IMR-90 (cell line): Measurements from ENCODE around the gene PIK3C2B. TPM values are rescaled to one million over a fixed set of nuclear protein-coding genes. Genes with fewer than 3 reads are reported as not detected.
"Not testable (repeated sequence)": the region's sequence is repeated elsewhere in the genome, so short reads cannot be mapped to it uniquely, and the experiment has no call there.

Experiments
- ATAC-seq: fragments of 200-7000 bp; cut with Tn5 transposase; 2 replicates; pipeline ENCODE4 v1.9.1; 2020; ENCODE audit warnings: low read depth, mild to moderate bottlenecking, moderate library complexity
- BruUV-seq: library from RNA; stranded (reverse); fragments of 400-500 nt; replicated peaks from 2 replicates; lab custom pipeline; 2021; lab: Mats Ljungman, UMichigan
- CTCF ChIA-PET: fragments of 300-600 bp; formaldehyde crosslinking; extraction: SDS; loops from one replicate; lab custom pipeline; 2021; ENCODE audit warnings: antibody characterized with exemption; lab: Yijun Ruan, JAX
- POLR2A ChIA-PET: fragments of 300-600 bp; sonication (Branson Sonifier 250); formaldehyde crosslinking; loops from one replicate; lab custom pipeline; 2022; ENCODE audit warnings: antibody characterized with exemption; ENCODE audit not compliant: unreplicated experiment; lab: Charles Lee
- DNase-seq: peaks from one replicate; pipeline ENCODE4 v3.0.0; 2013
- H2AFZ ChIP-seq: replicated peaks from 2 replicates; pipeline ENCODE3; 2013; ENCODE audit warnings: low read length, mild to moderate bottlenecking; ENCODE audit not compliant: poor library complexity
- H2AK5ac ChIP-seq: 2 replicates; pipeline ENCODE4 v1.6.1; 2013; ENCODE audit warnings: low read depth, low read length, inconsistent platforms
- H2AK9ac ChIP-seq: replicated peaks from 2 replicates; pipeline ENCODE3; 2013; ENCODE audit warnings: mild to moderate bottlenecking, low read depth, low read length, moderate library complexity; ENCODE audit not compliant: poor library complexity
- H2BK120ac ChIP-seq: 2 replicates; pipeline ENCODE4 v1.6.1; 2013; ENCODE audit warnings: low read depth, low read length, inconsistent platforms
- H2BK15ac ChIP-seq: 3 replicates; pipeline ENCODE4 v1.6.1; 2013; ENCODE audit warnings: low read depth, low read length, inconsistent platforms
- H2BK20ac ChIP-seq: 2 replicates; pipeline ENCODE4 v1.6.1; 2013; ENCODE audit warnings: low read depth, mild to moderate bottlenecking, inconsistent platforms, low read length, moderate library complexity
- H2BK5ac ChIP-seq: 2 replicates; pipeline ENCODE4 v1.6.1; 2013; ENCODE audit warnings: mild to moderate bottlenecking, low read depth, low read length, inconsistent platforms; ENCODE audit not compliant: poor library complexity, severe bottlenecking
- H3K14ac ChIP-seq: replicated peaks from 2 replicates; pipeline ENCODE4 v1.6.1; 2013; ENCODE audit warnings: low read depth, low read length, inconsistent platforms
- H3K18ac ChIP-seq: 2 replicates; pipeline ENCODE4 v1.6.1; 2013; ENCODE audit warnings: low read depth, low read length, control low read depth
- H3K23ac ChIP-seq: 2 replicates; pipeline ENCODE4 v1.6.1; 2013; ENCODE audit warnings: low read depth, low read length, inconsistent platforms
- H3K27ac ChIP-seq: 2 replicates; pipeline ENCODE4 v1.5.1; 2013; ENCODE audit warnings: mild to moderate bottlenecking, control low read depth, low read length; ENCODE audit not compliant: insufficient read depth
- H3K27me3 ChIP-seq: 2 replicates; pipeline ENCODE4 v1.6.1; 2013; ENCODE audit warnings: low read length; ENCODE audit not compliant: control insufficient read depth, insufficient read depth
- H3K36me3 ChIP-seq: 2 replicates; pipeline ENCODE4 v1.6.1; 2013; ENCODE audit warnings: low read length, mixed read lengths; ENCODE audit not compliant: control insufficient read depth, insufficient read depth
- H3K4ac ChIP-seq: 2 replicates; pipeline ENCODE4 v1.6.1; 2013; ENCODE audit warnings: low read depth, low read length, inconsistent platforms
- H3K4me1 ChIP-seq: 2 replicates; pipeline ENCODE4 v1.6.1; 2013; ENCODE audit warnings: low read length, mixed read lengths; ENCODE audit not compliant: control insufficient read depth, insufficient read depth
- H3K4me2 ChIP-seq: 2 replicates; pipeline ENCODE4 v1.6.1; 2013; ENCODE audit warnings: low read depth, mild to moderate bottlenecking, control low read depth, low read length, moderate library complexity
- H3K4me3 ChIP-seq: 2 replicates; pipeline ENCODE4 v1.5.1; 2013; ENCODE audit warnings: low read depth, mild to moderate bottlenecking, control low read depth, low read length, moderate library complexity; ENCODE audit not compliant: insufficient read depth
- H3K56ac ChIP-seq: 2 replicates; pipeline ENCODE4 v1.6.1; 2013; ENCODE audit warnings: low read length, inconsistent platforms; ENCODE audit not compliant: insufficient read depth; ENCODE audit errors: extremely low read depth
- H3K79me1 ChIP-seq, 2 experiments: 2 replicates each; pipeline ENCODE4 v1.6.1; 2013; ENCODE audit warnings: low read length in 2 of 2, inconsistent platforms in 1 of 2, low read depth in 1 of 2
- H3K9ac ChIP-seq: 2 replicates; pipeline ENCODE4 v1.6.1; 2013; ENCODE audit warnings: low read depth, low read length, control low read depth
- H3K9me1 ChIP-seq: 2 replicates; pipeline ENCODE4 v1.6.1; 2013; ENCODE audit warnings: low read length, inconsistent platforms; ENCODE audit not compliant: insufficient read depth
- H3K9me3 ChIP-seq: 2 replicates; pipeline ENCODE4 v1.6.1; 2013; ENCODE audit warnings: low read length; ENCODE audit not compliant: control insufficient read depth, insufficient read depth
- H4K20me1 ChIP-seq: 2 replicates; pipeline ENCODE4 v1.6.1; 2013; ENCODE audit warnings: low read length, inconsistent platforms; ENCODE audit not compliant: insufficient read depth
- H4K5ac ChIP-seq: 2 replicates; pipeline ENCODE4 v1.6.1; 2013; ENCODE audit warnings: mild to moderate bottlenecking, low read depth, low read length, control low read depth
- H4K8ac ChIP-seq, 2 experiments: 2 replicates each; pipeline ENCODE4 v1.6.1; 2013; ENCODE audit warnings: low read depth in 2 of 2, low read length in 2 of 2, control low read depth in 1 of 2, inconsistent platforms in 1 of 2
- H4K91ac ChIP-seq: 2 replicates; pipeline ENCODE4 v1.6.1; 2013; ENCODE audit warnings: low read depth, low read length, inconsistent platforms; ENCODE audit not compliant: insufficient read depth
- FOS ChIP-seq: fragments of 150-350 bp; IDR thresholded peaks from 2 replicates; pipeline ENCODE4 v1.6.1; 2016; ENCODE audit warnings: low read depth, low read length
- POLR2A ChIP-seq: IDR thresholded peaks from 2 replicates; pipeline ENCODE4 v1.6.1; 2012; ENCODE audit warnings: mild to moderate bottlenecking, low read depth, low read length
- RCOR1 ChIP-seq: IDR thresholded peaks from 2 replicates; pipeline ENCODE4 v1.6.1; 2012; ENCODE audit warnings: mild to moderate bottlenecking, low read length, improper control_type of control experiment; ENCODE audit not compliant: insufficient replicate concordance
- WGBS, 2 experiments: methylation state at CpG; one replicate each; pipeline versions ENCODE4 v1.1.5 to v1.1.7; 2013; ENCODE audit warnings: missing lambda C conversion rate in 2 of 2; ENCODE audit not compliant: insufficient read length in 1 of 2; ENCODE audit errors: extremely low coverage in 2 of 2; 5-methylcytosine and 5-hydroxymethylcytosine counted together
- dilution Hi-C: fragments of 300-500 bp; cut with HindIII; formaldehyde crosslinking; loops from one replicate; pipeline ENCODE4 v1.14.3; 2018; ENCODE audit warnings: low sequenced_read_pairs; ENCODE audit not compliant: unreplicated experiment
- in situ Hi-C: fragments of 300-500 bp; cut with MboI; formaldehyde crosslinking; loops from 3 replicates; pipeline ENCODE4 v1.14.3; 2019; ENCODE audit warnings: low sequenced_read_pairs, inconsistent platforms, mixed read lengths
- intact Hi-C: fragments of 100-400 bp; cut with micrococcal nuclease; formaldehyde crosslinking; loops from 2 replicates; pipeline ENCODE4 v1.10.0; 2022
- polyA plus RNA-seq, 3 experiments: library from polyadenylated mRNA; depleted of rRNA; stranded (reverse); fragments of >200 nt; gene quantifications; 2 replicates each; pipeline ENCODE4 v1.2.3, GENCODE V29; 2012; ENCODE audit warnings: low replicate concordance in 1 of 3
- total RNA-seq: library from RNA; depleted of rRNA; stranded (reverse); fragments of >200 nt; gene quantifications from 2 replicates; pipeline ENCODE4 v1.2.3, GENCODE V29; 2012

PIK3C2B gene
- total and polyA plus RNA-seq, 2 of the 4 experiments (the other 2 are of a cell fraction) = 1.1 to 2.9 TPM

DNA sequence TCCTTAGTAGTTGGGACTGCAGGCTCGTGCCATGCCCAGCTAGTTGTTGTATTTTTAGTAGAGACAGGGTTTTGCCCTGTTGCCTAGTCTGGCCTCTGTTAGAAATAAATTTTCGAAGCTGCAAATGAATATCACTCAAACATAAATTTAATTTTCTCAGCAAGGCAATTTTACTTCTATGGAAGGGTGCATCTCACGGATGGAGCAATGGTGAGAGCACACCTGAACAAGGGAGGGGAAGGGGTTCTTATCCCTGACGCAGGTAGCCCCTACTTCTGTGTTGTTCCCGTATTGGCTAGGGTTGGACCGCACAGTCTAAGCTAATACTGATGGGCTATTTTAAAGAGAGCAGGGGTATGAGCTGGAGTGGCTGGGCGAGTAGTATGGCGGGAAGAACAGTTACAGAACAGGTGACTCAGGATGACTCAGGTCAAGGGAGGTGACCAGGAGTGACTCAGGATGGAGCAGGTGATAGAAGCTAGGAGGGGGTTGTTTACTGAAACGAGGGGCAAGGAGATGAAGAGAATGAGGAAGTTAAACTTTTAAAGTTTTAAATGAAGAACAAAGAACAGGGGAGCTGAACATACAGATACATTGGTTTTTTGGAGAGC, 29.1 kb upstream of the PIK3C2B start:
- intact Hi-C loops (no loop called here), in situ Hi-C loops (no loop called here), dilution Hi-C loops (no loop called here)
- Histone ChIP-seq H2AK9ac (no peak overlapping the region), H3K9me3 (peaks cover 6% of the 10 kb centered on the region; the same call in 1 of the 2 replicates), H3K56ac (no peak overlapping the region), H3K36me3 (peaks cover 30% of the 10 kb centered on the region), H3K4me3 (no peak overlapping the region), H3K9ac (no peak overlapping the region), H4K5ac (no peak overlapping the region), H2BK15ac (no peak overlapping the region), H2AFZ (no peak overlapping the region), H2BK120ac (no peak overlapping the region), H4K8ac (no peak overlapping the region), H3K79me1 (peaks cover 33 to 56% of the 10 kb centered on the region in 2 experiments), H3K4me2 (no peak overlapping the region), H2AK5ac (no peak overlapping the region), H4K20me1 (peaks cover 47% of the 10 kb centered on the region), H2BK20ac (no peak overlapping the region), H4K91ac (no peak overlapping the region), H3K4ac (no peak overlapping the region), H3K18ac (no peak overlapping the region), H3K14ac (no peak overlapping the region), H3K9me1 (peaks cover 9% of the 10 kb centered on the region; the same call in 1 of the 2 replicates), H3K23ac (no peak overlapping the region), H2BK5ac (no peak overlapping the region), H3K4me1 (no peaks in the 10 kb centered on the region), H3K27me3 (no peaks in the 10 kb centered on the region), H3K27ac (no peak overlapping the region)
- WGBS, 2 experiments = 100% methylated on average over 3 of the region's 9 CpGs; no CpG with 5 or more reads in 1 of the 2 experiments
- POLR2A ChIA-PET = no interaction called here
- CTCF ChIA-PET = no interaction called here
- TF ChIP-seq POLR2A (no peak), RCOR1 (no peak), FOS (no peak)
- ATAC-seq (no peak), DNase-seq (no peak)
- no TSS peak for BruUV-seq

DNA sequence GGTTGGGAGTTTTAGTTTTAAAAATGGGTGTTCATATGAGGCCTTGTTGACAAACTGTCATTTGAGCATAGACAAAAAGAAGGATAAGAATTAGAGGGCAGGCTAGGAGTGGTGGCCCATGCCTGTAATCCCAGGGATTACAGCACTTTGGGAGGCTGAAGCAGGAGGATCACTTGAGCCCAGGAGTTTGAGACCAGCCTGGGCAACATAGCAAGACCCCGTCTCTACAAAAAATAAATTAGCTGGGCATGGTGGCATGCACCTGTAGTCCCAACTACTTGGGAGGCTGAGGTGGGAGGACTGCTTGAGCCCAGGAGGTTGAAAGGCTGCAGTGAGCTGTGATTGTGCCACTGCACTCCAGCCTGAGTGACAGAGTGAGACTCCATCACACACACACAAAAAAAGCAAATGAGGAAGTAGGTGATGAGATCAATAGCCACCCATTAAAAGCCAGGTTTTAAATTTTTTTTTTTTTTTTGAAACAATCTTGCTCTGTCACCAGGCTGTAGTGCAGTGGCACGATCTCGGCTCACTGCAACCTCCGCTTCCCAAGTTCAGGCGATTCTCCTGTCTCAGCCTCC, 27.4 kb upstream of the PIK3C2B start:
- H4K8ac ChIP-seq, CTCF ChIA-PET, ATAC-seq, H3K18ac ChIP-seq, H3K4ac ChIP-seq, DNase-seq, H2AK9ac ChIP-seq, H4K91ac ChIP-seq, intact Hi-C loops, H4K5ac ChIP-seq, H3K27me3 ChIP-seq, H2BK20ac ChIP-seq, BruUV-seq, H2BK120ac ChIP-seq, H3K4me2 ChIP-seq, dilution Hi-C loops, H3K56ac ChIP-seq, H2BK5ac ChIP-seq, H3K14ac ChIP-seq, H3K9ac ChIP-seq, H3K9me3 ChIP-seq, in situ Hi-C loops, H2AFZ ChIP-seq, H3K27ac ChIP-seq, H2BK15ac ChIP-seq, H2AK5ac ChIP-seq, POLR2A ChIA-PET, H3K4me1 ChIP-seq, H3K23ac ChIP-seq, H3K4me3 ChIP-seq, H3K9me1 ChIP-seq: not testable (repeated sequence)
- Histone ChIP-seq H3K36me3 (peaks cover 26% of the 10 kb centered on the region), H3K79me1 (peaks cover 39 to 66% of the 10 kb centered on the region in 2 experiments), H4K20me1 (peaks cover 53% of the 10 kb centered on the region)
- 50% methylated on average over 2 of the region's 5 CpGs; no CpG with 5 or more reads in 1 of the 2 experiments for WGBS, 2 experiments
